Fibroblast of gingiva (primary cell): ENCODE measurements around the gene ZNF397.
"Not testable (repeated sequence)": the region's sequence is repeated elsewhere in the genome, so short reads cannot be mapped to it uniquely, and the experiment has no call there.

Experiments used
- DNase-seq: peaks from one replicate; pipeline ENCODE4 v3.0.0-alpha.2; 2011; ENCODE audit warnings: low read depth

The ZNF397 gene

GRCh38 chr18:35240664-35241447 lies at the start of gene ZNF397:
ZNF397 (plus strand) TSS chr18:35241034; CDS start chr18:35242471, 1,437 bp downstream.
- peak; percentile 97 for DNase-seq

GRCh38 chr18:35191698-35192025 lies 49.2 kb upstream of the ZNF397 start:
- no peak for DNase-seq

- no peak for DNase-seq
These were observed 48.4 kb upstream of the ZNF397 start for GRCh38 chr18:35192415-35192814.

- DNase-seq, result no peak
These were observed 47.5 kb upstream of the ZNF397 start for GRCh38 chr18:35193316-35193715.

GRCh38 chr18:35197296-35197695 lies 43.5 kb upstream of the ZNF397 start:
- no peak for DNase-seq

GRCh38 chr18:35201256-35201931 lies 39.4 kb upstream of the ZNF397 start:
- DNase-seq, result no peak

GRCh38 chr18:35203067-35203466 lies 37.8 kb upstream of the ZNF397 start:
- no peak for DNase-seq

GRCh38 chr18:35205199-35205712 lies 35.6 kb upstream of the ZNF397 start:
- DNase-seq, result no peak

- not testable (repeated sequence) for DNase-seq
These were observed 34.9 kb upstream of the ZNF397 start for GRCh38 chr18:35205746-35206458.

GRCh38 chr18:35215026-35215425 lies 25.8 kb upstream of the ZNF397 start:
- DNase-seq, result no peak

GRCh38 chr18:35216611-35217010 lies 24.2 kb upstream of the ZNF397 start:
- not testable (repeated sequence) for DNase-seq

- not testable (repeated sequence) for DNase-seq
These were observed 21.5 kb upstream of the ZNF397 start for GRCh38 chr18:35219331-35219730.

GRCh38 chr18:35220424-35220823 lies 20.4 kb upstream of the ZNF397 start:
- no peak for DNase-seq

GRCh38 chr18:35223797-35224196 lies 17.0 kb upstream of the ZNF397 start:
- DNase-seq, result no peak

- DNase-seq, result peak; percentile 9
These were observed 13.6 kb upstream of the ZNF397 start for GRCh38 chr18:35227254-35227653.

GRCh38 chr18:35231052-35231451 lies 9.8 kb upstream of the ZNF397 start:
- peak; percentile 57 for DNase-seq

GRCh38 chr18:35236571-35237363 lies 4.1 kb upstream of the ZNF397 start:
- DNase-seq, result no peak

- no peak for DNase-seq
These were observed 1.5 kb upstream of the ZNF397 start for GRCh38 chr18:35239314-35239713.

- DNase-seq, result no peak
These were observed 592 bp downstream of the ZNF397 start for GRCh38 chr18:35241448-35241804.

GRCh38 chr18:35242426-35242825 lies 1.6 kb downstream of the ZNF397 start:
- DNase-seq, result no peak

- DNase-seq, result no peak
These were observed 3.8 kb downstream of the ZNF397 start for GRCh38 chr18:35244671-35245070.

GRCh38 chr18:35245719-35246317 lies 5.0 kb downstream of the ZNF397 start:
- DNase-seq, result no peak
